PFSK-1 (cell line): Measurements from ENCODE around the gene ASCL3.

Source experiments
- FOXP2 ChIP-seq: optimal IDR thresholded peaks from 2 replicates; pipeline ENCODE3; 2011; ENCODE audit warnings: borderline replicate concordance, control low read depth, inconsistent platforms; ENCODE audit not compliant: insufficient read depth; ENCODE audit errors: extremely low read length, extremely low read depth
- POLR2AphosphoS5 ChIP-seq: IDR thresholded peaks from 2 replicates; pipeline ENCODE4 v1.6.1; 2012; ENCODE audit warnings: low read depth, mild to moderate bottlenecking, control low read depth, low read length, moderate library complexity
- REST ChIP-seq, 2 experiments: IDR thresholded peaks; 2 replicates each; pipeline versions ENCODE4 v1.6.1 to v1.8.0; 2011 to 2012; ENCODE audit warnings: low read depth in 2 of 2, low read length in 2 of 2, control low read depth in 1 of 2, inconsistent platforms in 1 of 2, mild to moderate bottlenecking in 1 of 2, moderate library complexity in 1 of 2; ENCODE audit not compliant: insufficient read depth in 1 of 2
- SIN3A ChIP-seq: IDR thresholded peaks from 2 replicates; pipeline ENCODE4 v1.6.1; 2012; ENCODE audit warnings: mild to moderate bottlenecking, low read length, moderate library complexity, borderline replicate concordance; ENCODE audit not compliant: insufficient read depth
- TAF1 ChIP-seq: IDR thresholded peaks from 2 replicates; pipeline ENCODE4 v1.6.1; 2012; ENCODE audit warnings: low read length, control low read depth, borderline replicate concordance; ENCODE audit not compliant: insufficient read depth

DNA sequence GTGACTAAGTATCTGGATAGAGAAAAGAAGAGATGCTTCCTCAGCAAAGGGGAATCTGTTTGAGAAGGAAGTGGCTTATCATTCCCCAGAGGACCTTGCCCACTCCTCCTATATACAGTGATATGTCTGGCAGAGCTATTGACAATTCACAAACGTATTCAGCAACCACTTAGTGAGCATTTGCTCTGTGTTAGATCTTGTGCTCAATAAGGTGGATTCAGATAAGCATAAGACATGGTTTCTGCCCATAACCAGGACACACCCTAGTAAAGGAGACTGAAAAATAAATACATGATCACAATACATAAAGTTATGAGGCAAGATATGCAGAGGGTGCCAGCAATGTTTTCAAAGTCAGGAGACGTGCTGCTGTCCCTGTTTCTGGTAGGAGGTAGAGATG lies 20.0 kb upstream of the ASCL3 start:
- no peak for TF ChIP-seq POLR2AphosphoS5
- no peak for TF ChIP-seq REST (IDR thresholded peaks at IDR 0.05; ENCODE audit: insufficient read depth in 1 of 2, low read depth in 2 of 2, low read length in 2 of 2)
- no peak for TF ChIP-seq FOXP2
- no peak for TF ChIP-seq TAF1
- no peak for TF ChIP-seq SIN3A
